H9 (cell line): ENCODE data around the gene B3GNT9. TPM values are rescaled to one million over a fixed set of nuclear protein-coding genes. Genes with fewer than 3 reads are reported as not detected.

ENCODE experiments used
- DNase-seq: peaks from one replicate; pipeline ENCODE4 v3.0.0-alpha.2; 2017
- H2AFZ ChIP-seq: one replicate; pipeline ENCODE4 v1.6.1; 2013; ENCODE audit warnings: mild to moderate bottlenecking, low read length, control low read depth, moderate library complexity
- H2AK5ac ChIP-seq: 2 replicates; pipeline ENCODE4 v1.6.1; 2013; ENCODE audit warnings: low read length, control low read depth, mixed read lengths; ENCODE audit not compliant: insufficient read length
- H2BK120ac ChIP-seq: one replicate; pipeline ENCODE4 v1.6.1; 2013; ENCODE audit warnings: low read depth, mild to moderate bottlenecking, low read length, control low read depth, inconsistent platforms; ENCODE audit not compliant: poor library complexity, severe bottlenecking
- H2BK12ac ChIP-seq: 2 replicates; pipeline ENCODE4 v1.6.1; 2013; ENCODE audit warnings: low read length, control low read depth, mixed read lengths, low read depth; ENCODE audit not compliant: insufficient read length
- H2BK15ac ChIP-seq: 2 replicates; pipeline ENCODE4 v1.6.1; 2013; ENCODE audit warnings: low read depth, low read length, control low read depth
- H2BK20ac ChIP-seq: one replicate; pipeline ENCODE4 v1.6.1; 2013; ENCODE audit warnings: low read depth, mild to moderate bottlenecking, low read length, control low read depth, inconsistent platforms; ENCODE audit not compliant: poor library complexity, severe bottlenecking
- H2BK5ac ChIP-seq: 2 replicates; pipeline ENCODE4 v1.6.1; 2013; ENCODE audit warnings: low read length, control low read depth, mixed read lengths; ENCODE audit not compliant: insufficient read length
- H3K14ac ChIP-seq: 2 replicates; pipeline ENCODE4 v1.6.1; 2013; ENCODE audit warnings: low read length, control low read depth; ENCODE audit not compliant: insufficient read depth
- H3K18ac ChIP-seq: 2 replicates; pipeline ENCODE4 v1.6.1; 2013; ENCODE audit warnings: low read depth, mild to moderate bottlenecking, mixed read lengths, low read length, control low read depth; ENCODE audit not compliant: insufficient read length
- H3K23ac ChIP-seq: 2 replicates; pipeline ENCODE4 v1.6.1; 2013; ENCODE audit warnings: low read length, control low read depth, mixed read lengths, low read depth; ENCODE audit not compliant: insufficient read length
- H3K23me2 ChIP-seq: 2 replicates; pipeline ENCODE4 v1.6.1; 2013; ENCODE audit warnings: low read depth, mild to moderate bottlenecking, mixed read lengths, low read length, control low read depth; ENCODE audit not compliant: insufficient read length, poor library complexity, severe bottlenecking
- H3K27ac ChIP-seq: 2 replicates; pipeline ENCODE4 v1.5.1; 2013; ENCODE audit warnings: low read length, control low read depth, mixed read lengths, low read depth; ENCODE audit not compliant: insufficient read length
- H3K27me3 ChIP-seq: 2 replicates; pipeline ENCODE4 v1.6.1; 2013; ENCODE audit warnings: low read length, control low read depth, inconsistent platforms; ENCODE audit not compliant: insufficient read depth
- H3K4ac ChIP-seq: 2 replicates; pipeline ENCODE4 v1.6.1; 2013; ENCODE audit warnings: low read depth, mild to moderate bottlenecking, control low read depth, inconsistent platforms, low read length, moderate library complexity
- H3K4me1 ChIP-seq: 2 replicates; pipeline ENCODE4 v1.6.1; 2013; ENCODE audit warnings: low read length, control low read depth, inconsistent platforms; ENCODE audit not compliant: insufficient read depth
- H3K4me2 ChIP-seq: 2 replicates; pipeline ENCODE4 v1.6.1; 2013; ENCODE audit warnings: low read length, control low read depth, mixed read lengths; ENCODE audit not compliant: insufficient read length, insufficient read depth
- H3K56ac ChIP-seq: 2 replicates; pipeline ENCODE4 v1.6.1; 2013; ENCODE audit warnings: low read depth, mild to moderate bottlenecking, mixed read lengths, low read length, control low read depth; ENCODE audit not compliant: insufficient read length
- H3K79me1 ChIP-seq: 2 replicates; pipeline ENCODE4 v1.6.1; 2013; ENCODE audit warnings: low read depth, mild to moderate bottlenecking, moderate library complexity, low read length, control low read depth, inconsistent platforms; ENCODE audit not compliant: insufficient read depth, poor library complexity, severe bottlenecking
- H3K79me2 ChIP-seq: 2 replicates; pipeline ENCODE4 v1.6.1; 2013; ENCODE audit warnings: low read length, control low read depth, inconsistent platforms; ENCODE audit not compliant: insufficient read depth
- H3K9ac ChIP-seq: 2 replicates; pipeline ENCODE4 v1.6.1; 2013; ENCODE audit warnings: low read length, control low read depth, mixed read lengths; ENCODE audit not compliant: insufficient read length; ENCODE audit errors: extremely low read depth
- H3K9me3 ChIP-seq: one replicate; pipeline ENCODE4 v1.6.1; 2013; ENCODE audit warnings: low read depth, low read length, inconsistent platforms; ENCODE audit not compliant: control insufficient read depth
- H3T11ph ChIP-seq: one replicate; pipeline ENCODE4 v1.6.1; 2013; ENCODE audit warnings: mild to moderate bottlenecking, low read length, control low read depth, inconsistent platforms
- H4K20me1 ChIP-seq: one replicate; pipeline ENCODE4 v1.6.1; 2013; ENCODE audit not compliant: control insufficient read depth, insufficient read length, insufficient read depth
- H4K5ac ChIP-seq: 2 replicates; pipeline ENCODE4 v1.6.1; 2013; ENCODE audit warnings: low read depth, mild to moderate bottlenecking, mixed read lengths, low read length, control low read depth; ENCODE audit not compliant: insufficient read length
- H4K8ac ChIP-seq: replicated peaks from 2 replicates; pipeline ENCODE4 v1.6.1; 2013; ENCODE audit warnings: low read length, control low read depth, mixed read lengths, low read depth; ENCODE audit not compliant: insufficient read length
- H4K91ac ChIP-seq: 2 replicates; pipeline ENCODE4 v1.6.1; 2013; ENCODE audit warnings: low read depth, mild to moderate bottlenecking, moderate library complexity, mixed read lengths, low read length, control low read depth; ENCODE audit not compliant: insufficient read length
- H3K27ac Mint-ChIP-seq, 3 experiments: 2 replicates in 2 of 3; 3 replicates in 1 of 3; pipeline ENCODE4 v1.8.0; 2020 to 2021; ENCODE audit warnings: mixed read lengths in 3 of 3, mild to moderate bottlenecking in 1 of 3, moderate library complexity in 1 of 3
- H3K27me3 Mint-ChIP-seq: 2 replicates; pipeline ENCODE4 v1.8.0; 2021; ENCODE audit warnings: low read depth, mild to moderate bottlenecking, moderate library complexity, mixed read lengths
- H3K36me3 Mint-ChIP-seq, 3 experiments: 2 replicates in 2 of 3; 3 replicates in 1 of 3; pipeline ENCODE4 v1.8.0; 2020 to 2021; ENCODE audit warnings: low read depth in 3 of 3, mixed read lengths in 3 of 3; ENCODE audit not compliant: insufficient read depth in 1 of 3
- H3K4me1 Mint-ChIP-seq, 2 experiments: 2 replicates each; pipeline ENCODE4 v1.8.0; 2020; ENCODE audit warnings: mixed read lengths in 2 of 2
- H3K4me3 Mint-ChIP-seq, 2 experiments: 2 replicates in 1 of 2; 3 replicates in 1 of 2; pipeline ENCODE4 v1.8.0; 2020 to 2021; ENCODE audit warnings: mild to moderate bottlenecking in 2 of 2, mixed read lengths in 2 of 2, moderate library complexity in 1 of 2
- H3K9me3 Mint-ChIP-seq, 2 experiments: 2 replicates in 1 of 2; 3 replicates in 1 of 2; pipeline ENCODE4 v1.8.0; 2020; ENCODE audit warnings: mild to moderate bottlenecking in 2 of 2, mixed read lengths in 2 of 2, moderate library complexity in 1 of 2
- WGBS: extraction: QIAGEN DNeasy Blood & Tissue Kit; methylation state at CpG from one replicate; pipeline ENCODE4 v1.1.7; 2013; ENCODE audit warnings: missing lambda C conversion rate, low lambda C conversion rate, mixed read lengths; ENCODE audit not compliant: insufficient read length; ENCODE audit errors: extremely low coverage; 5-methylcytosine and 5-hydroxymethylcytosine counted together
- total RNA-seq: library from RNA; stranded (reverse); gene quantifications from 2 replicates; pipeline ENCODE4 v1.2.1, GENCODE V29; 2021
- TF ChIP-seq, protein P1 (sequence below): fragments of 200-600 bp; sonication (generic); conservative IDR thresholded peaks from 3 replicates; pipeline ENCODE4 v1.8.0; 2021; ENCODE audit warnings: antibody characterized with exemption, mild to moderate bottlenecking

The B3GNT9 gene
- total RNA-seq, 1 experiment from 2014 or later: 11.2 TPM

DNA sequence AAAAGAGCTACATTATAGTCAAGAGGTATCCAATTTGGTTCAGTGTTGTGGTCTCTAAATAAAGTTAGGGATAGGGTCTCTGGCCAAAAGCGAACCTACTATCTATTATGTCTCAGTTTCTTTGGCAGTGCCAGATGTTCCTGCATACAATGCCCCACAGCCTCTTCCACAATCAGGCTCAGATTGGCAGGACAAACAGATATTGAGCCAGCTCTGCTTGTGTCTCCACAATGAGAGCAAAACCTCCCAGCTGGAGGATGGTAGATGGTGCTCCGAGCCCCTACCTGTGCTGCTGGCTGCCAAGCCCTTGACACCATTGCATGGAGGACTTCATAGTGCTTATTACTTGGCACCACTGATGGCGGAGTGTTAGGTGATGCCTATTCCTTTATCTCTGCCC lies 21.4 kb downstream of the B3GNT9 start:
- no peak overlapping the region for H3K56ac ChIP-seq
- no peaks in the 10 kb centered on the region for H3K4me1 Mint-ChIP-seq
- no peak overlapping the region for H3K18ac ChIP-seq
- H3K27me3 Mint-ChIP-seq: no peaks in the 10 kb centered on the region
- H3K4ac ChIP-seq: no peak overlapping the region
- H4K8ac ChIP-seq: no peak overlapping the region
- no peak overlapping the region for H2BK20ac ChIP-seq
- H3K9ac ChIP-seq: no peak overlapping the region
- no peaks in the 10 kb centered on the region for H3K9me3 Mint-ChIP-seq
- H3T11ph ChIP-seq: no peak overlapping the region
- no peaks in the 10 kb centered on the region for H3K27me3 ChIP-seq
- no peak overlapping the region for H4K91ac ChIP-seq
- no peak overlapping the region for H3K27ac ChIP-seq
- no peak overlapping the region for H2BK5ac ChIP-seq
- H2AFZ ChIP-seq: no peak overlapping the region
- H3K4me3 Mint-ChIP-seq: no peak overlapping the region
- no peak overlapping the region for H3K4me2 ChIP-seq
- H3K9me3 ChIP-seq: no peaks in the 10 kb centered on the region
- H3K79me1 ChIP-seq: no peaks in the 10 kb centered on the region
- H4K20me1 ChIP-seq: no peaks in the 10 kb centered on the region
- no peak overlapping the region for H2BK120ac ChIP-seq
- H3K23me2 ChIP-seq: no peaks in the 10 kb centered on the region
- H3K36me3 Mint-ChIP-seq: peaks cover 9 to 45% (median 30%) of the 10 kb centered on the region in 3 experiments; a peak in 6 of 7 replicates
- no peaks in the 10 kb centered on the region for H3K4me1 ChIP-seq
- whole genome bisulfite sequencing: no CpG with 5 or more reads among the region's 3 CpGs
- H2BK15ac ChIP-seq: no peak overlapping the region
- no peak overlapping the region for H3K27ac Mint-ChIP-seq
- no peak overlapping the region for H2BK12ac ChIP-seq
- no peaks in the 10 kb centered on the region for H3K79me2 ChIP-seq
- no peak overlapping the region for H2AK5ac ChIP-seq
- no peak overlapping the region for H3K23ac ChIP-seq
- no peak overlapping the region for H4K5ac ChIP-seq
- no peak for DNase-seq
- TF ChIP-seq, protein P1, sequence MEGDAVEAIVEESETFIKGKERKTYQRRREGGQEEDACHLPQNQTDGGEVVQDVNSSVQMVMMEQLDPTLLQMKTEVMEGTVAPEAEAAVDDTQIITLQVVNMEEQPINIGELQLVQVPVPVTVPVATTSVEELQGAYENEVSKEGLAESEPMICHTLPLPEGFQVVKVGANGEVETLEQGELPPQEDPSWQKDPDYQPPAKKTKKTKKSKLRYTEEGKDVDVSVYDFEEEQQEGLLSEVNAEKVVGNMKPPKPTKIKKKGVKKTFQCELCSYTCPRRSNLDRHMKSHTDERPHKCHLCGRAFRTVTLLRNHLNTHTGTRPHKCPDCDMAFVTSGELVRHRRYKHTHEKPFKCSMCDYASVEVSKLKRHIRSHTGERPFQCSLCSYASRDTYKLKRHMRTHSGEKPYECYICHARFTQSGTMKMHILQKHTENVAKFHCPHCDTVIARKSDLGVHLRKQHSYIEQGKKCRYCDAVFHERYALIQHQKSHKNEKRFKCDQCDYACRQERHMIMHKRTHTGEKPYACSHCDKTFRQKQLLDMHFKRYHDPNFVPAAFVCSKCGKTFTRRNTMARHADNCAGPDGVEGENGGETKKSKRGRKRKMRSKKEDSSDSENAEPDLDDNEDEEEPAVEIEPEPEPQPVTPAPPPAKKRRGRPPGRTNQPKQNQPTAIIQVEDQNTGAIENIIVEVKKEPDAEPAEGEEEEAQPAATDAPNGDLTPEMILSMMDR: no peak
- no peak overlapping the region for H3K14ac ChIP-seq
